GM18951 (cell line): ENCODE data around the gene PDE6D.

Source experiments
- POLR2A ChIP-seq: IDR thresholded peaks from 4 replicates; pipeline ENCODE4 v1.6.1; 2011; ENCODE audit warnings: mild to moderate bottlenecking; ENCODE audit not compliant: insufficient read length, insufficient read depth; ENCODE audit errors: extremely low read depth
- in situ Hi-C: fragments of 300-500 bp; cut with MboI; formaldehyde crosslinking; loops from one replicate; pipeline ENCODE4 v1.12.0; 2022; ENCODE audit warnings: low sequenced_read_pairs, mixed read lengths, inconsistent platforms; ENCODE audit not compliant: unreplicated experiment

PDE6D gene

GRCh38 chr2:231720292-231720986 lies 60.6 kb downstream of the PDE6D start:
- in situ Hi-C loops, result loop anchor here (10.0 kb wide), 1 partner anchor 54 kb away; no protein-coding TSS in a partner anchor
- no peak for TF ChIP-seq POLR2A

- TF ChIP-seq POLR2A, result no peak
- in situ Hi-C loops, result loop anchor here (10.0 kb wide), 1 partner anchor 104 kb away; no protein-coding TSS in a partner anchor
Observed at GRCh38 chr2:231718799-231719198, 62.3 kb downstream of the PDE6D start.

- no peak for TF ChIP-seq POLR2A
- in situ Hi-C loops, result loop anchor here (10.0 kb wide), 1 partner anchor 103 kb away; no protein-coding TSS in a partner anchor
Observed at GRCh38 chr2:231717281-231718171, 63.6 kb downstream of the PDE6D start.

GRCh38 chr2:231716666-231717280 lies 64.3 kb downstream of the PDE6D start:
- no peak for TF ChIP-seq POLR2A
- in situ Hi-C loops, result loop anchor here (10.0 kb wide), 1 partner anchor 102 kb away; no protein-coding TSS in a partner anchor

- TF ChIP-seq POLR2A, result no peak
- in situ Hi-C loops, result loop anchor here (10.0 kb wide), 1 partner anchor 101 kb away; no protein-coding TSS in a partner anchor
Observed at GRCh38 chr2:231715988-231716616, 65.0 kb downstream of the PDE6D start.

GRCh38 chr2:231715499-231715837 lies 65.6 kb downstream of the PDE6D start:
- no peak for TF ChIP-seq POLR2A
- in situ Hi-C loops, result loop anchor here (10.0 kb wide), 1 partner anchor 101 kb away; no protein-coding TSS in a partner anchor

- in situ Hi-C loops, result loop anchor here (10.0 kb wide), 1 partner anchor 100 kb away; no protein-coding TSS in a partner anchor
- peak; percentile 5 for TF ChIP-seq POLR2A
Observed at GRCh38 chr2:231714639-231715498, 66.2 kb downstream of the PDE6D start.

- peak; percentile 54 for TF ChIP-seq POLR2A
- in situ Hi-C loops, result loop anchor here (10.0 kb wide), 1 partner anchor 99 kb away; no protein-coding TSS in a partner anchor
Observed at GRCh38 chr2:231713730-231714638, 67.1 kb downstream of the PDE6D start.

- in situ Hi-C loops, result loop anchor here (10.0 kb wide), 1 partner anchor 99 kb away; no protein-coding TSS in a partner anchor
Observed at GRCh38 chr2:231713406-231713729, 67.7 kb downstream of the PDE6D start.

- in situ Hi-C loops, result loop anchor here (10.0 kb wide), 1 partner anchor 98 kb away; no protein-coding TSS in a partner anchor
Observed at GRCh38 chr2:231712451-231713021, 68.5 kb downstream of the PDE6D start.

- peak; percentile 4 for TF ChIP-seq POLR2A
- in situ Hi-C loops, result loop anchor here (10.0 kb wide), 1 partner anchor 97 kb away; no protein-coding TSS in a partner anchor
Observed at GRCh38 chr2:231711677-231712450, 69.2 kb downstream of the PDE6D start.
